ENCODE results near the gene CHD2.
"Not testable (repeated sequence)": the region's sequence is repeated elsewhere in the genome, so short reads cannot be mapped to it uniquely, and the experiment has no call there.

DNA sequence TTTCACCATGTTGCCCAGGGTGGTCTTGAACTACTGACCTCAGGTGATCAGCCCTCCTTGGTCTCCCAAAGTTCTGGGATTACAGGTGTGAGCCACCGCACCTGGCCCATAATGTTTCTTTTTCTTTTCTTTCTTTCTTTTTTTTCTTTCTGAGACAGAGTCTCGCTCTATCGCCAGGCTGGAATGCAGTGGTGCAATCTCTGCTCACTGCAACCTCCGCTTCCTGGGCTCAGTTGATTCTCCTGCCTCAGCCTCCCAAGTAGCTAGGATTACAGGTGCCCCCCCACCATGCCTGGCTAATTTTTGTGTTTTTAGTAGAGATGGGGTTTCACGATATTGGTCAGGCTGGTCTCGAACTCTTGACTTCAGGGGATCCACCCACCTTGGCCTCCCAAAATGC lies 27.2 kb upstream of the CHD2 start:
- TF ChIP-seq, protein P1, sequence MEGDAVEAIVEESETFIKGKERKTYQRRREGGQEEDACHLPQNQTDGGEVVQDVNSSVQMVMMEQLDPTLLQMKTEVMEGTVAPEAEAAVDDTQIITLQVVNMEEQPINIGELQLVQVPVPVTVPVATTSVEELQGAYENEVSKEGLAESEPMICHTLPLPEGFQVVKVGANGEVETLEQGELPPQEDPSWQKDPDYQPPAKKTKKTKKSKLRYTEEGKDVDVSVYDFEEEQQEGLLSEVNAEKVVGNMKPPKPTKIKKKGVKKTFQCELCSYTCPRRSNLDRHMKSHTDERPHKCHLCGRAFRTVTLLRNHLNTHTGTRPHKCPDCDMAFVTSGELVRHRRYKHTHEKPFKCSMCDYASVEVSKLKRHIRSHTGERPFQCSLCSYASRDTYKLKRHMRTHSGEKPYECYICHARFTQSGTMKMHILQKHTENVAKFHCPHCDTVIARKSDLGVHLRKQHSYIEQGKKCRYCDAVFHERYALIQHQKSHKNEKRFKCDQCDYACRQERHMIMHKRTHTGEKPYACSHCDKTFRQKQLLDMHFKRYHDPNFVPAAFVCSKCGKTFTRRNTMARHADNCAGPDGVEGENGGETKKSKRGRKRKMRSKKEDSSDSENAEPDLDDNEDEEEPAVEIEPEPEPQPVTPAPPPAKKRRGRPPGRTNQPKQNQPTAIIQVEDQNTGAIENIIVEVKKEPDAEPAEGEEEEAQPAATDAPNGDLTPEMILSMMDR (IDR thresholded peaks at IDR 0.05): not testable (repeated sequence)
- TF ChIP-seq POLR2A (IDR thresholded peaks at IDR 0.05): not testable (repeated sequence)
